Fibroblast of villous mesenchyme (primary cell): Measurements from ENCODE around the gene CDC5L. TPM values are rescaled to one million over a fixed set of nuclear protein-coding genes. Genes with fewer than 3 reads are reported as not detected.
A peak's percentile ranks its signal among the peaks of the same experiment; 100 is the strongest.

ENCODE experiments used
- DNase-seq: peaks from one replicate; pipeline ENCODE4 v3.0.0-alpha.2; 2010; ENCODE audit warnings: low read depth
- H3K4me3 ChIP-seq: 2 replicates; pipeline ENCODE4 v1.5.1; 2011; ENCODE audit warnings: low read depth, mild to moderate bottlenecking, low read length
- total RNA-seq: library from RNA; depleted of rRNA; stranded (reverse); fragments of >200 nt; gene quantifications from 2 replicates; pipeline ENCODE4 v1.2.3, GENCODE V29; 2012
- TF ChIP-seq, protein P1 (sequence below): IDR thresholded peaks from 2 replicates; pipeline ENCODE4 v1.5.1; 2012; ENCODE audit warnings: low read depth, mild to moderate bottlenecking, low read length; ENCODE audit not compliant: insufficient read depth

The CDC5L gene
- total RNA-seq, 1 donor, result 24.2 TPM

DNA sequence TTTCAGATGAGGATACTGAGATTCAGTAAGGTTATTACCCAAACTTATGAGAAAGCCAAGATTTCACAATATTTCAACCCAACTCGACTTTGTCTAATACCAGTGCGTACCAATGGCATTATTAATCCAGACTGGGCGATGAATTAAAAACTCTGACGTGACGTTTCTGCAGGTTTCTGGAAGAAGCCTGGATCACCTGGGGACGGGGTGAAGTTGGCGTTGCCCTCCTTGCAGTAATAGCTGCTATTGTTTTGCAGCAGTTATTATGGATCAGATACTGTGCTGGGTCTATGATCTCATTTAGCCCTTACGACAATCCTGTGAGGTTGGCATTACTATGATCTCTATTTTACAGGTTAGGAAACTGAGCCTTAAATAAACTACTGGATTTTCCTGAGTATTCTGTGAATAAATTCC is 569 bp upstream of the CDC5L start:
- DNase-seq, result no peak
- TF ChIP-seq, protein P1, sequence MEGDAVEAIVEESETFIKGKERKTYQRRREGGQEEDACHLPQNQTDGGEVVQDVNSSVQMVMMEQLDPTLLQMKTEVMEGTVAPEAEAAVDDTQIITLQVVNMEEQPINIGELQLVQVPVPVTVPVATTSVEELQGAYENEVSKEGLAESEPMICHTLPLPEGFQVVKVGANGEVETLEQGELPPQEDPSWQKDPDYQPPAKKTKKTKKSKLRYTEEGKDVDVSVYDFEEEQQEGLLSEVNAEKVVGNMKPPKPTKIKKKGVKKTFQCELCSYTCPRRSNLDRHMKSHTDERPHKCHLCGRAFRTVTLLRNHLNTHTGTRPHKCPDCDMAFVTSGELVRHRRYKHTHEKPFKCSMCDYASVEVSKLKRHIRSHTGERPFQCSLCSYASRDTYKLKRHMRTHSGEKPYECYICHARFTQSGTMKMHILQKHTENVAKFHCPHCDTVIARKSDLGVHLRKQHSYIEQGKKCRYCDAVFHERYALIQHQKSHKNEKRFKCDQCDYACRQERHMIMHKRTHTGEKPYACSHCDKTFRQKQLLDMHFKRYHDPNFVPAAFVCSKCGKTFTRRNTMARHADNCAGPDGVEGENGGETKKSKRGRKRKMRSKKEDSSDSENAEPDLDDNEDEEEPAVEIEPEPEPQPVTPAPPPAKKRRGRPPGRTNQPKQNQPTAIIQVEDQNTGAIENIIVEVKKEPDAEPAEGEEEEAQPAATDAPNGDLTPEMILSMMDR, result no peak
- peak overlapping the region; percentile 91 for H3K4me3 ChIP-seq

DNA sequence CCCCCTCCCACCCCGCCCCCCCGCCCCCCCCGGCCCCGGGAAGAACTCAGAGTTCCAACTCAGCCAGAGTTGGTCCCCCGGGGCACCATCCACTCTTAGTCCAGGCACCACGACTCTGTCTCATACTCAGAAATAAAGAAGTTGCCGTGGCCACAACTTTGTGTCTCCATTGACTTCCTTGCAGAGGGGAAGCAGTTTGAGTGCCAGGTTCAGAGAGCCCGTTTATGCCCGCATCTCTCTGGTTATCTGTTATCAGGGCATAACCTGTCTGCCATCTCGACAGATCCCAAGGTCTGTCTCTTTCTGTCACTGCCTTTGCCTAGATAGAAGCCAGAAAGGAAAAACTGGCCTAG is 605 bp downstream of the CDC5L start:
- peak overlapping the region; percentile 91 for H3K4me3 ChIP-seq
- TF ChIP-seq, protein P1, result no peak
- DNase-seq, result peak; percentile 13

DNA sequence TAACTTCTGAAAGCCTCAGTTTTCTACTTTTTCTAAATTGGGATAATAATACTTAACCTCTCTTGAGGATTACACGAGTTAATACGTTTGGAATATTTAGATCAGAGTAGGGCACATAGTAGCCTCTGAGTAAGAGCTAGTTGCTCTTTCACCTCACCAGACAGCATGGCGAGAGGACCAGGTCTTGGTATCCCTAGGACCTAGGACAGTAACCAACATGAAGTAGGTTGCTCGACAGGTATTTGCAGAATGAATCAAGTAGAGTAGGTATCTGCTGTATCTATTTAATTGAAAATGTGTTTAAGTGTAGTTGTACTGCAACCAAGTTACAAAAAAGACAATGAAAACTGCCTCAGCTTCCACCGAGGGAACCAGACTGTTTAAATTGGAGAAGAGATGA is 1.4 kb downstream of the CDC5L start:
- TF ChIP-seq, protein P1, result no peak
- H3K4me3 ChIP-seq, result peak overlapping the region; percentile 91
- no peak for DNase-seq

DNA sequence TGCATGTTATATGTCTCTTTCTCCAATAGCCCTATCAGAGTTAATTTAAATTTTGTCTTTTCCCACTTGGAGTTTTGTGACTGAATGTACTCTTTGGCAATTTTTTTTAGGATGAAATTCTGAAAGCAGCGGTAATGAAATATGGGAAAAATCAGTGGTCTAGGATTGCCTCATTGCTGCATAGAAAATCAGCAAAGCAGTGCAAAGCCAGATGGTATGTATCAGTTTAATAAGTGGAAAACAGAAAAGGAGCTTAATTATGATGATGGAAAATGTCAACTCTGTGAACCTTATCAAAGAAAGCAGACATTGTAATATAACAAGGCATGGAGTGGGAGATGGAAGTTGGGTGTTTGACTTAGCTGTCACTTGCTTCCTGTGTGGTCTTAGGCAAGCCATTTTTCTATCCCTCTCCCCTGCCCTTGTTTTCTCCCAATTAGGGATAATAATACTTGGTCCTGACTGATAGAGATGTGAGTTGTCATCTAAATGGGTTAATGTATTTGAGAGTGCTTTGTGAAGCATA is 2.7 kb downstream of the CDC5L start:
- DNase-seq, result no peak
- no peak overlapping the region for H3K4me3 ChIP-seq
- TF ChIP-seq, protein P1, result no peak

DNA sequence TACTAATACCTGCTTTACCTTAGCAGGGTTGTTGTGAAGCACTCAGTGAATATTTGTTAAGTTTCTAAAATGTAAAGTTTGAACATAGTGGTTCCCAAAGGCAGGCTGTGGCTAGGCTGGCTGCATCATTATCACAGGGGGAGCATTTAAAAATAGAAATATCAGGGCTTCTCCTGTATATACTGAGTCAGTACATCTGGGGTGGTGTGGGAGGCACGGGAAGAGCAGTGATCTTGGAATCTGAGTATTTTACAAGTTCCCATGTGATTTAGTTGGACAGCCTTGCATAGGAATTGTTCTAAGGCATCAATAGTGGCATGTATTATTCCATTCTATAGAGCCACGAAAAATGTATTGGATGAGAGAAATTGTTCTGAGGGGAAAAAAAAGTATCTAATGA is 8.0 kb downstream of the CDC5L start:
- TF ChIP-seq, protein P1, result no peak
- H3K4me3 ChIP-seq, result no peak overlapping the region
- no peak for DNase-seq

DNA sequence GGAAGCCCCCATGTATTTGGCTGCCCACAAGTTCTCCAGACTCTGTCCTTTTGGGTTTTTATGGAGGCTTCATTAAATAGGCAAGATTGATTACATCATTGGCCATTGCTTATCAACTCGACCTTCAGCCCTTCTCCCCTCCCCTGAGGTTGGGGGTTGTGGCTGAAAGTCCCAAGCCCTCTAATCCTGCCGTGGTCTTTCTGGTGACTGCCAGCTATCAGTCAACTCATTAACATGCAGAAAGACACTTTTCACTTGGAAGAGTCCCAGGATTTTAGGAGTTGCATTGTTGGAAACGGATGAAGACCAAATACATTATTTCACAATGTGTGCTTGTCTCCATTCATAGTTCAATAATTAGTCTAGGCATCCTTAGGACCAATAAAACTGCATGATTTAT is 9.5 kb downstream of the CDC5L start:
- DNase-seq, result no peak
- TF ChIP-seq, protein P1, result no peak
- no peak overlapping the region for H3K4me3 ChIP-seq

DNA sequence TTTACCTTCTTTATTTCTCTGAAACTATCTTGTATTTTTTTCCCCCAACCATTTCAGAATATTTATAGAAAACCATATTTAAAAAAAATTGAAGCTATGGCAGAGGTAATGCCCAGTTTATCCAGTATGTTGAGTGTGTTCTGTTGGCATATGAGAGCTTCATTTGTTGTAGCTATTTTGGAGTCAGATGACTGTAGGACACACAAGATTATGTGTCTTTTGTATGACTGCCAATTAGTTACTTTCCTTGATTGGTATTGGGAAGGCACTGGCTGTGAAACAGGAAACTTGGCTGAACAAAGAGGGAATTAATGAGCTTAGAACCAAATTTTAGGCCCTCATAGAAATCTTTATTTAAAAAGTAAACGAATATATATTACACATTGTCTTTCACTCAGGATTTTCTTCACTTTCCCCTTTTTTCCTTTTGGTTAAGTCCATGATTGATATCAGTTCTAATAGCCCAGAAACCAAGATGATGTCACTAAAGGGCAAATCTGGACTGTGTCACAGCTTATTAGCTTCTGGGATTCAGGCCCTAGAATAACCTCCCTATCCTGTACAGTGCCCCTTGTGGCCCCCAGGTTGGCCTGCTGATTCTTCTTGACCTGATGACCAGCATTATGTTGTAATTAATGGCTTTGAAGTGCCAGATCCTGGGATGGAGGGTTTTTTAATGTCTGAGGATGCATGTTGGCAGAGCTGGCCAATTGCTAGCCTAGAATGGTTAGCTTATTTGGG is 10.1 kb downstream of the CDC5L start:
- no peak overlapping the region for H3K4me3 ChIP-seq
- DNase-seq, result no peak
- TF ChIP-seq, protein P1, result no peak
